Glomerular visceral epithelial cell (primary cell): ENCODE measurements around the gene GALNS.
A peak's percentile ranks its signal among the peaks of the same experiment; 100 is the strongest.
"Not testable (repeated sequence)": the region's sequence is repeated elsewhere in the genome, so short reads cannot be mapped to it uniquely, and the experiment has no call there.

Experiments
- DNase-seq: peaks from one replicate; pipeline ENCODE4 v3.0.0-alpha.2; 2016; ENCODE audit errors: extremely low spot score

GALNS gene, protein sequence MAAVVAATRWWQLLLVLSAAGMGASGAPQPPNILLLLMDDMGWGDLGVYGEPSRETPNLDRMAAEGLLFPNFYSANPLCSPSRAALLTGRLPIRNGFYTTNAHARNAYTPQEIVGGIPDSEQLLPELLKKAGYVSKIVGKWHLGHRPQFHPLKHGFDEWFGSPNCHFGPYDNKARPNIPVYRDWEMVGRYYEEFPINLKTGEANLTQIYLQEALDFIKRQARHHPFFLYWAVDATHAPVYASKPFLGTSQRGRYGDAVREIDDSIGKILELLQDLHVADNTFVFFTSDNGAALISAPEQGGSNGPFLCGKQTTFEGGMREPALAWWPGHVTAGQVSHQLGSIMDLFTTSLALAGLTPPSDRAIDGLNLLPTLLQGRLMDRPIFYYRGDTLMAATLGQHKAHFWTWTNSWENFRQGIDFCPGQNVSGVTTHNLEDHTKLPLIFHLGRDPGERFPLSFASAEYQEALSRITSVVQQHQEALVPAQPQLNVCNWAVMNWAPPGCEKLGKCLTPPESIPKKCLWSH

DNA sequence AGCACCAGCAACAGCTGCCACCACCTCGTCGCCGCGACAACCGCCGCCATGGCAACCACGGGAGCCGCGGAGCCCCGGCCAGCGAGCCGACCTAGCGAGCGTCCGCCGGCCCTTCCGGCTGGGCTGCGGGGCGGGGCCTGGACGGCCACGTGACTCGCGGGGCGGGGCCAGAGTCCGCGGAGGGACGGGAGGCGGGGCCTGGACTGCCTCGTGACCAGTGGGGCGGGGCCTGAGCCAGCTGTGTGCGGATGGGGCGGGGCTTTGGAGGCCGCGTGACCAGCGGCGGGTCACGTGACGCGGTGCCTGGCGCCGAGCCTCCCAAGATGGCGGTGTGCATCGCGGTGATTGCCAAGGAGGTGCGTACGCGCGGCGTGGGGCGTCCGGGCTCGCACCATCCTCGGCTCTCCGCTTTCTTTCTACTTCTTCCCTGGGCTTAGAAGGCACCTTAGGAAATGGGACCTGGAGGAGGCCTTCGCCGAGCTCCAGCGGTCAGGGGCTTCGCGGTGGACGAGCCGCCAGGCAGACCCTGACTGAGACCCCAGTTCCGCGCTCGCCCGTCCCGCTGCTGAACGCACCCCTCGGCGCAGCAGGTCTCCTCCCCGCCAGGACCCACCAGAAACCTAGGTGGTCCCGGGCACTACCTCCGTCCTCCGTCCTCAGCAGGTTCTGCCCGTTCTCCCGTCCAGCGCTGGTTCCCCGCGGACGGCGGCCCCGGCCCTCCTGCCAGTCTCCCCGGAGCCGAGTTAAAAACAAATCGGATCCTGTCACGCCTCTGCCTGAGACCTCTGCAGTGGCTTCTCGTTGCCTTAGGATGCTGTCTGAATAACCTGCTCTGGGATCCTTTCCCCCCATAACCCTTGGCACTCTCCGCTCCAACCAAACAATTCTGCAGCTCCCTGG is at the start of gene GALNS, which contains the start of gene TRAPPC2L:
Gene GALNS (minus strand): TSS at position 120 of the 900 bp plus-strand sequence. CDS start 70 bp downstream, at position 50.
Gene TRAPPC2L (plus strand): TSS at position 300 of the 900 bp plus-strand sequence. CDS start 24 bp downstream, at position 324.
- peak; percentile 94 for DNase-seq

DNA sequence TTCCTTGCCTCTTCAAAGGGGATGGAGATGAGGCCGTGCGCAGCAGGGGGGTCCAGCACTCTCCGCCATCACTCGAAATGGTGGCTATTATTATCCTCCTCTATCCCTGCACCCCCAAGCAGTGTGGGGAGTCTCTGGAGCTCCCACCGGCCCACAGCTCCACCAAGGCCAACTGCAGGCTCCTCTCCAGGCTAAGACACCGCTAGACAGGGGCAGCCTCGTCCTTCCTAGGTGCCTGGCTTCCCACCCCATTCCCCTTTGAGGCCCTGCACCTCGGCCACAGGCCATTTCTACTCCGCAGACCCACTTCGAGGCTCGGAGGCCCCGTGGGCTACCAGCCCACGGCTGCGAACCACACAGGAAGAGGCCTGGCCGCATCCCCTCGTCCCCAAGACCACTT is 49.3 kb upstream of the GALNS start:
- no peak for DNase-seq

DNA sequence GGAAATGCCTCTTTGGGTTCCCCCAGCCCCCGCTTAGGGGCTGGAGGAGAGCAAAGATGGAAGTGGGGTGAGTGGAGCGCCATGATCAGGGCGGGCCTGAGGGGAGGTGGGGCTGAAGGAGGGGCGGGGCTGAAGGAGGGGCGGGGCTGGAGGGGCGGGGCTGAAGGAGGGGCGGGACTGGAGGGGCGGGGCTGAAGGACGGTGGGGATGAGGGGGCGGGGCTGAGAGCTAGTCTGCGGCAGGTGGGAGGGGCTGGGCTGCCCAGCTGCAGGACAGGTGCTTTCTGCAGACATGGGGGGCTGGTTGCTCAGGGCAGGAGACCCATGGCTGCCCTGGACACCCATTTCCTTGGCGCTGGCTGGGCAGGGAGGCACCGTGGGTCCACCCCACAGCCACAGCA is 48.8 kb upstream of the GALNS start:
- DNase-seq = no peak

DNA sequence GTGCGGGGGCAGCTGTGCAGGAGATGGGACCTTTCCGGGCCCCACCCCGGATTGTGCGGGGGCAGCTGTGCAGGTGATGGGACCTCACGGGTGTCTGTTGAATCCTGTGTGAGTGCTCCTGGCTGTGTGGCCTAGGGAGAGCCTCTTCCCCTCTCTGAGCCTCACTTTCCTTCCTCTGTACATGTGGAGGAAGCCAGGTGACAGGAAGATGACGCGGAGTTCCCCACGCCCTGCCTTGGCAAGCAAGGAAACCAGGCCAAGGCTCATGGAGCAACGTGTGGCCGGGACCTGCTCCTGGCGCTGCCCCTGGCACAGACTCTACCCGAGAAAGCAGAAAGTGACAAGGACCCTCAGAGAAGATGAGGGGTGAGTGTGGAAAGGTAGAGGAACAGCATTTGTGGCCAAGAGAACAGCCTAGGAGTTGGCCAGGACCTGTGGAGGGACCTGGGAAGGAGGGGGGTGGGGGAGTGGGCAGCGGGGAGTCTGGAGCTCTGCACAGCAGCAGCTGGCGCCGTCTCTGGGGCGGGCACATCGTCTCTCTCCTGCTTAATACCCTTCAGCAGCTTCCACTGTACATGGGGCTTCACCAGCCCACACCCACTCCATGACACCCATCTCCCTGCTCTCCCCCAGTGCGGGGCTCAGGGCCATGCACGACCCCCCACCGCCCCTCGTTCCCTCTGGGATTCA is 48.1 kb upstream of the GALNS start:
- no peak for DNase-seq

DNA sequence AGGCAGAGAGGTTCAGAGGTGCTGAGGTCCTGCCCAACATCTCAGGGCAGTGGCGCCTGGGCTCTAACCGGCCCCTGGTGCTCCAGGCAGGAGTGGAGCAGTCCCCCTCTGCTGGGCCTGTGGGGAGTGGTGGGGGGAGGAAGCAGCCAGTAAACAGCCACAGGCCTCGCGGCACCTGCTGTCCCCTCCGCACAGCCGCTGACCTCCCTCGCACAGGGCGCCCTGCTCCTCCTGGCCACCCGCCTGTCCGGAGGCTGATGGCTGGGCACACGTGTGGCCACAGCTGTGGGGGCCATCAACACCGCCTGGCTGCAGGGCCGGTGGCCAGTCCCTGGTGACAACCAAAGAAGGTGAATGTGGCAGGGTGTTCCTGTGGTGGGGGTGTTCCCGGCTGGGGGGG is 46.5 kb upstream of the GALNS start:
- no peak for DNase-seq

DNA sequence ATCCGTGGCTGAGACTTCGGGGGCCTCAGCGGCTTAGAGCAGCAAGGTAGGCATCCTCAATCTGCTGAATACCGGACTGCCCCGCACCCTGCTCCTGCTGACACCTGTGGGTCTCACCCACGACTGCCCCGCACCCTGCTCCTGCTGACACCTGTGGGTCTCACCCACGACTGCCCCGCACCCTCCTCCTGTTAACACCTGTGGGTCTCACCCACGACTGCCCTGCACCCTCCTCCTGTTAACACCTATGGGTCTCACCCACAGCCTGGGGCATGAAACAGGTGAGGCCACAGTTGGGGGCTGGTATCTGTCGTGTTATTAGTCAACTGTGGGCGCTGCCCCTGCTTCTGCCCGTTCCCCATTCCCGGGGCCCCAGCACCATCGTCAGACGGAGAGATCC is 46.0 kb upstream of the GALNS start:
- DNase-seq = no peak

DNA sequence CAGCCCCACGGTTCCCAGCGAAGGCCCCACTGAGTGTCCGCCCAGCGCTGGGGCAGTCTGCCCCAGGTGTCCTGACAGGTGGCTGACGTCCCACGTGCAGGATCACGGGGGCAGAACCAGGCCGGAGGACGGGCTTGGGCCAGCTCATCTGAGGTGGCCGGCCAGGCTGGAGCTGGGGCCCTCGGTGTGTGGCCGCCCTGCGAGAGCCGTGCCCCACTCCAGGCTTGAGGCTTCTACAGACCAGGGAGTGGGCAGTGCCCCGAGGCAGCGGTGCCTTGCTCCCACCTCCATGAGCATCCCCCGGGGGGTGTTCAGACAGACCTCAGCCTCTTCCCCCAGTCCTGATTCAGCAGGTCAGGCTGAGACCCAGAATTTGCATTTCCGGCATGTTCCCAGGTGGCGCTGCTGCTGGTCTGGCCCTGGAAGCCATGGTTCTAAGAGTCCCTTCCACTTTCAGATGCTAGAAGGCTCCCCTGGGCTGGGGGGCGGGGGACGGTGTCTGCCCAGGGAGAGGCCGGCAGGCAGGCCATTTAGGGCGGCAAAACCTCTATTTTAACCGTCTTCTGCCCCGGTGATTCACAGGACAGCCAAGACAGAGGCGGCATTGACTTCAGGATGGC is 45.1 kb upstream of the GALNS start:
- DNase-seq = no peak

DNA sequence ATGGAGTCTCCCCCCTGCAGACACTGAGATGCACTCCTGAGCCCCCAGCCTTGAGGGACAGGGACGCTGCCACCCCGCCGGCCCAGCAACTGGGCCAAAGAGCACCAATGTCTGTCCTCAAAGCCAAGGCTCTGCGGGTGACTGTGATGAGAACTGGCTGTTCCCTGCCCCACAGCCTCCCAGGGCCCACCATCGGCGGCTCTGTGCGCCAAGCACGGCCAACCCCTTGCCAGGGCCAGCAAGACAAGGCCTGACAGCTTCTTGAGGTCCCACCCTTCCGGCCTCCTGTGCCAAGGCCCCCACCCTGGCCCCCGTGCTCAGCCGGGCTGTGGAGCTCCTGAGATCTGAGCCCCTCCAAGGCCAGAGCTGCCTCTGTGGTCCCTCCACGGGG is 43.9 kb upstream of the GALNS start:
- DNase-seq = no peak

DNA sequence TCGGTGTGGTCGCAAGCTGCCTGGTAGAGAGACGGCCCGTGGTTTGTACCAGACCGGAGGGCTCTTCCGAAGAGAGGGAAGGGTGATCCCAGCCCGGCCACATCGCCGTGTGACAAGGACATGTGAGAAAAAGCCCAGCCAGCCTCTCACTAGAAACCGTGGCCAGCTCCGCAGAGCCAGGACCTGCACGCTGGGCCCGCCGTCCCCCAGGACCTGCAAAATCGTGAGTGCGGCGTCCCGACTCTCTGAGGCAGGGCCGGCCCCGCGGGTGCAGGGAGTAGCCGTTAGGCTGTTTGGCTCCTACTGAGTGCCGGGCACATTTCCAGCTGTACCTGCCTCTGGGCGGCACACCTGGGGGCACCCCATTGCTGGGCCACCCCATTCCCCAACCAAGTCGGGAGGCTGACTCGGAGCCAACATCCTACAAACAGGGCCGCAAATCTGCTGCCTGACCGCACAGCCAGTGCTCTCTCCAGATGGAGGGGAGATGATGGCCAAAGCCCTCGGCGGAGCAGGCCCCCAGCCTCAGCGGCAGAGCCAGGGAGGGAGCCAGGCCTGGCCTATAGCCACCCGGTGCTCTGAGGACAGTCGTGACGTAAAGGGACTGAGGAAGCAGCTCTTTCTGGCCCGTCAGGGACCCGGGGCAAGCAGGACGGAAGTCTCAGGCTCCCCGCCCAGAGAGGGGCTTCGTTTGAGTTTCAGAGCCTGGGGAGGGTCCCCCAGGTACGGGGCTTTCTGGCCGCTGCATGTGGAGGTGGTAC is 43.3 kb upstream of the GALNS start:
- no peak for DNase-seq

DNA sequence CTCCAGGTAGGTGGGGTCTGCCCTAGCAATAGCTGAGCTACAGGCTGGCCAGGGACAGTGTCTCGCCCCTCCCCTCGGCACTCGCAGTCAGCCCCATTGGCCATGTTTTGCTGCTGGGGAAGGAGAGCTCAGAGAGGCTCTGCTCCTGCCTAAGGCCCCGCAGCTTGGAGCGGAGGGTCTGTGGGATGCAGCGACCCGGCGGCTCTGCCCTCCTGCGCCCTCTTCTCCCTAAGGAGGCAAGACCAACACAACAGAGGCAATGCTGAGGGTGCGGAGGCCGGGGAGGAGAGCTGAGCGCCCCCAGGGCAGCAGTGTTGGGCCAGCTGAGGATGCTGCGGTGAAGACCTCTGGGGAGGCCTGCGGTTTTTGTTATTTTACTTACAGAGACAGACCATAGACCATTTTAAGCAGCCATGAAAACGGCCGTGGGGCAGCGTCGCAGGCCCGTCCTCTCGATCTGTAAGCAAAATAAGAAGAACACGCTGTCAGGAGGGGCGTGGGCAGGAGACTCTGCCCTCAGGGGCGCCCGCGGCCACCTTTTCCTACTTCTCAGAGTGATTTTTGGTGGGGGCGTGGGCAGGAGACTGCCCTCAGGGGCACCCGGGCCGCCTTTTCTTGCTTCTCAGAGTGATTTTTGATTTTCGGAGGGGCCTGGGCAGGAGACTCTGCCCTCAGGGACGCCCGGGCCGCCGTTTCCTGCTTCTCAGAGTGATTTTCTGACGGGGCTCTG is 41.1 kb upstream of the GALNS start:
- no peak for DNase-seq

DNA sequence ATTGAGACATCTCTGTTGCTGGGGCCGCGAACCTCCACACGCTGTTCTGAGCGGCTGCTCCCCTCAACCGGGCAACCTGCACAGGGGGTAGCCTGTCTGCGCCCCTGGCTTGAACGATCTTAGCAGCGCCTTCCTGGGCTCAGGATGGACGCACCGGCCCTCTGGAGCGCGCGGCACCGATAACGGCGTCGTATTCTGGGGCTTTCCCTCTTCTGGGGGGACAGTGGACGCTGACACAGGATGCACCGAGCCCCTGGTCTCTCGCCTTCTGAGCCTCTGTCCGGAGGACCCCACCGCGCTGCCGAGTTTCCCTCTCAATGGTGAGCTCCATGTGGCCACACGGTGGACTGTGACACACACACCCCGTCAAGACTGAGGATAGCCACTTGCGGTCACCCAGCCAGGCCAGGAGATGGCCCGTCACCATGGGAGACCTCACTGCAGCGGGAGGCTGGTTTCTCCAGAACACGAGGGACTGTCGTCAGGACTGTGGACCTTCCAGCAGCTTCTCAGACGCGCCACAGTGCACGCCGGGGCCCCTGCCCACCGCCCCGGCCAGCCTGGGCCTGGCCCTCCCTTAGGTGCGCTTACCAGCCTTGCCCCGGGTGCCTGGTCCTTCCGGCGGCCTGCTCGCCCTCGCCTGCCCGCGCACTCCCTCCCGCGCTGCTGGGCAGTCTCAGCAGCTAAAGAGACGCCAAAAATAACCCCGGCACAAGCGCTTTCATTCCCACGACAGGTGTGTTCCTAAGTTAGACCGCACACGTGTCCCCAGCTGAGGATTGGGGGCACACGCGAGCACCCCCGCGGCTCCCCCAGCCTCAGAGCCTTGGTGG is 39.7 kb upstream of the GALNS start:
- no peak for DNase-seq

DNA sequence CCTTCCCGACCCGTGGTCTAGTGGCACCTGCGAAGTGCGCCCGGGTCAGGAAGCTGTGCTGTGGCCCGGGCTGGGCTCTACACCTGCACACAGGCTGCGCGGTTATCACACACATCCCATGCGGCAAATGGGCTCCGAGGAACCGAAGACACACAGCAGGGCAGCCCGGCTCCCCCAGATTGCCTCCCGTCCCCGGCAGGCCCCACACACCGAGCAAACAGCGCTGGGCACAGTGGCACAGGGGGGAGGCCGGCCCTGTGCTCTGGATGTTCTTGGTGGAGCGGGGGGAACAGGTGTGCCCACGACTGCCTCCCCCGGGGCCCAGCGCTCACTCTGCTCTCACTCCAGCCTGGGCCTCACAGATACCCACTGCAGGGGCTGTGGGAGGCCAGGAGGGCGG is 38.6 kb upstream of the GALNS start:
- DNase-seq = no peak

DNA sequence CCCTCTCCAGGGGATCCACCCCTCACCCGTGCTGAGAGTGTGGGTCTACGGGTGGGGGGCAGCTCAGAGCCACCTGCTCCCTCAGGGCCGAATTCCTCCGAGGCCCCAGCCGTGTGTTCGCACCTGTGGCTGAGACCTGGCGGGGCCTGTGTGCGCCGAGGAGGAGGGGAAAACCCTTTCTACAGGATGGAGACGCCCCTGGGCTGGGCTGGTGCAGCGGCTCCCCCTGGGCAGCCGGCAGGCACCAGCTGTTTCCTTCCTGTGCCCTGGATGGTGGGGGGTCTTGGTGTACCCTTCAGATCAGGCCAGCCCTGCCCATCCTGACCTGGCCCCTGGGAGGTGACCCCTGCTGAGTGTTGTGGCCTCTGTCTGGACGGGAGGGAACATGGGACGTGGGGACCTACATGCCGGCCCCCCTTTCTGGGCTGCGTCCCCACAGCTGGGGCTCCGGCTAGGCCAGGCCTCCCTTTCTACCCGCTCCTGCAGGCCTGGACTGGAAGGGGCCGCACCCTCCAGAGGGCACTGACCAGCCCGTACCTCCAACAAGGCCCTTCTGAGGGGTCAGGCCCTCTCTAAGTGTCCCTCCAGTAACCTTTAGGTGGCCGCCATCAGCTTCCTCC is 38.0 kb upstream of the GALNS start:
- DNase-seq = no peak

DNA sequence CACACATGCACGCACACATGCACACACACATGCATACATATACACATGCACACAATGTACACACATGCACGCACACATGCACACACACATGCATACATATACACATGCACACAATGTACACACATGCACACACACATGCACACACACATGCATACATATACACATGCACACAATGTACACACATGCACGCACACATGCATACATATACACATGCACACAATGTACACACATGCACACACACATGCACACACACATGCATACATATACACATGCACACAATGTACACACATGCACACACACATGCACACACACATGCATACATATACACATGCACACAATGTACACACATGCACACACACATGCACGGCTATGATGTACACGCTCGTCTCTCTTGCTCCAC is 37.5 kb upstream of the GALNS start:
- DNase-seq = not testable (repeated sequence)

DNA sequence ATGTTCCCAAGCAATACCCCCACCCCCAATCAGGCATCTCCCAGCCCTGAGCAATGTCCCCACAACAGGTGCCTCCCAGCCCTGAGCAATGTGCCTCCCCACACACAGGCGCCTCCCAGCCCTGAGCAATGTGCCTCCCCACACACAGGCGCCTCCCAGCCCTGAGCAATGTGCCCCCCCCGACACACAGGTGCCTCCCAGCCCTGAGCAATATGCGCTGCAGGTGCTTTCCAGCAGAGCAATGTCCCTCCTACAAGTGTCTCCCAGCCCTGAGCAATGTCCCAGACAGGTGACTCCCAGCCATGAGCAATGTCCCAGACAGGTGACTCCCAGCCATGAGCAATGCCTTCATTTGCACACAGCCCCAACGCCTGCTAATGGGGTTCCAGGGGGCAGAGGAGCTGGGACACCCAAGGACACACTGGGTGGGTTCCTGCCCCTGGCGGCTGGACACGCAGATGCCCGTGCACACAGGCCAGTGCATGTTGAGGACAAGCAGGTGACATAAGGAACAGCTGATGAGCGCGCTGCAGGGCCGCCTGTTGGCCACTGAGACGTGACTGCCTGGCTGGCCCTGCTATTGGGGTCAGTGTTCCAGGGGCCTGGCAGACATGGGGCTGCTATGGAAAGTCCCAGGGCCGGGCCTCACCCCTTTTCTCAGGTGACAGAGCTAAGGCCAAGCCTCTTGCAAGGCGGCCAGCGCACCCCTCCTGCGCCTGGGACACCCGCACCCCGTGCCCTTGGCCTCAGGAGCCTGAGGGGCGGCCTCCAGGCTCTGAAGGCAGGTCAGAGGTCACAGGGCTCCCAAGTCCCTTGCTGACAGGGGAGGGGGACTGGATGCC is 36.6 kb upstream of the GALNS start:
- DNase-seq = no peak

DNA sequence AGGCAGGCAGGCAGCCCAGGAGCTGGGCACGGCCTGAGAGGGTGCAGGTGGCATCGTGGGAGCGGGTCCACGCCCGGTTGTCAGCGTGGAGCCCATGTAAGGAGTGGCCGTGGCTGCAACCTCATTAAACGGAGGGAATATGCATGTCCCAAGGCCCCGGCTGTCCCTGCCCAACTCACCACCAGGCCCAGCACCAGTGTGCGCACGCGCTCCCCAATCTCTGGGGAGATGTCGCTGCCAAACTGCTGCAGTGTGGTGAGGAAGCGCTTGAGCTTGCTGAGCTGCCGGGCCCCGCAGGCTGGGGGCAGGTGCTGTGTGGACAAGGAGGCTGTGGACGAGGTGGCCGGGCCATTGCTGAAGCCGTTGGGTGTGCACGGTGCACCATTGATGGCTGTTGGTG is 35.3 kb upstream of the GALNS start:
- no peak for DNase-seq

DNA sequence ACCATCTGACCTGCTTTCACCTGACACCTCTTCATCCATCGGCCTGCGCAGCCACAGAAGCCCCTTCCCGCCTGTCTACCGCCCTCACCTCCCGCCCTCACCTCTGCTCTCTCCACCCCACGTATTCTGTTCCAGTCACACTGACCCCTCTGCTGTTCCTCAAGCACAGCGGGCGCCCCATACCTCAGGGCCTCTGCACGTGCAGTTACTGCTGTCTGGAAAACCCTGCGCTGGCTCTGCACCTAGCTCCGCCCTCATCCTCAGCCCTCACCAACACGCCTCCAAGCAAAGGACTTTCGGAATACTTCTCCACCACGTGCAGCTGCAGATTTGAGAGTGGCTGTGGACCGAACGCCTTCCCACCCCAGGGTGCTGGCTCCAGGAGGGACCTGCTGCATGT is 34.3 kb upstream of the GALNS start:
- no peak for DNase-seq
